Chondrocyte (in vitro differentiated cells): ENCODE measurements around the gene AP3S2. TPM values are rescaled to one million over a fixed set of nuclear protein-coding genes. Genes with fewer than 3 reads are reported as not detected.
A peak's percentile ranks its signal among the peaks of the same experiment; 100 is the strongest.

Experiments
- DNase-seq: peaks from one replicate; pipeline ENCODE4 v3.0.0; 2021; ENCODE audit warnings: mixed read lengths, low spot score
- H3K27ac Mint-ChIP-seq: one replicate; pipeline ENCODE4 v1.8.0; 2021; ENCODE audit warnings: mild to moderate bottlenecking, moderate library complexity, mixed read lengths; ENCODE audit not compliant: unreplicated experiment
- H3K27me3 Mint-ChIP-seq: 2 replicates; pipeline ENCODE4 v1.8.0; 2021; ENCODE audit warnings: low read depth, mixed read lengths
- H3K36me3 Mint-ChIP-seq: 2 replicates; pipeline ENCODE4 v1.8.0; 2021; ENCODE audit warnings: low read depth, mixed read lengths
- H3K4me1 Mint-ChIP-seq: 2 replicates; pipeline ENCODE4 v1.8.0; 2021; ENCODE audit warnings: low read depth, mild to moderate bottlenecking, mixed read lengths
- H3K4me3 Mint-ChIP-seq: one replicate; pipeline ENCODE4 v1.8.0; 2021; ENCODE audit warnings: mild to moderate bottlenecking, moderate library complexity, mixed read lengths; ENCODE audit not compliant: unreplicated experiment
- H3K9me3 Mint-ChIP-seq: 2 replicates; pipeline ENCODE4 v1.8.0; 2021; ENCODE audit warnings: low read depth, mixed read lengths
- CTCF ChIP-seq: fragments of 200-600 bp; sonication (generic); IDR thresholded peaks from 2 replicates; pipeline ENCODE4 v1.5.0; 2021; ENCODE audit warnings: antibody characterized with exemption, mild to moderate bottlenecking, moderate library complexity
- total RNA-seq: library from RNA; stranded (reverse); gene quantifications from 3 replicates; pipeline ENCODE4 v1.2.1, GENCODE V29; 2021

Gene AP3S2
- total RNA-seq, 1 donor from 2014 or later = 24.4 TPM

- H3K27ac Mint-ChIP-seq = peak overlapping the region; percentile 70
- no peaks in the 10 kb centered on the region for H3K27me3 Mint-ChIP-seq
- H3K4me1 Mint-ChIP-seq = peaks cover 62% of the 10 kb centered on the region
- peaks cover 8% of the 10 kb centered on the region for H3K9me3 Mint-ChIP-seq
- TF ChIP-seq CTCF = no peak
- peak; percentile 89 for DNase-seq
- H3K4me3 Mint-ChIP-seq = no peak overlapping the region
- H3K36me3 Mint-ChIP-seq = no peaks in the 10 kb centered on the region
Observed at GRCh38 chr15:89812011-89812846, 81.6 kb downstream of the AP3S2 start.

GRCh38 chr15:89810837-89811236 lies 83.0 kb downstream of the AP3S2 start:
- Mint-ChIP-seq H3K4me1 (peaks cover 53% of the 10 kb centered on the region), H3K27ac (no peak overlapping the region), H3K4me3 (no peak overlapping the region)

GRCh38 chr15:89809787-89810148 lies 84.0 kb downstream of the AP3S2 start:
- no peaks in the 10 kb centered on the region for H3K27me3 Mint-ChIP-seq
- no peak for DNase-seq
- TF ChIP-seq CTCF = no peak
- no peak overlapping the region for H3K27ac Mint-ChIP-seq
- no peaks in the 10 kb centered on the region for H3K9me3 Mint-ChIP-seq
- H3K36me3 Mint-ChIP-seq = peaks cover 4% of the 10 kb centered on the region
- no peak overlapping the region for H3K4me3 Mint-ChIP-seq
- H3K4me1 Mint-ChIP-seq = peaks cover 47% of the 10 kb centered on the region

More at GRCh38 chr15:89810837-89811236, 83.0 kb downstream of the AP3S2 start:
- Mint-ChIP-seq H3K27me3 (no peaks in the 10 kb centered on the region), H3K36me3 (no peaks in the 10 kb centered on the region), H3K9me3 (peaks cover 3% of the 10 kb centered on the region)
- no peak for DNase-seq
- no peak for TF ChIP-seq CTCF

GRCh38 chr15:89809093-89809786 lies 84.6 kb downstream of the AP3S2 start:
- Mint-ChIP-seq H3K4me3 (no peak overlapping the region), H3K4me1 (peaks cover 47% of the 10 kb centered on the region), H3K27me3 (no peaks in the 10 kb centered on the region), H3K36me3 (peaks cover 6% of the 10 kb centered on the region), H3K27ac (peak overlapping the region; percentile 68), H3K9me3 (no peaks in the 10 kb centered on the region)
- no peak for DNase-seq
- TF ChIP-seq CTCF = no peak

GRCh38 chr15:89808160-89808870 lies 85.5 kb downstream of the AP3S2 start:
- no peaks in the 10 kb centered on the region for H3K9me3 Mint-ChIP-seq
- no peak for TF ChIP-seq CTCF
- H3K4me3 Mint-ChIP-seq = no peak overlapping the region
- H3K27me3 Mint-ChIP-seq = no peaks in the 10 kb centered on the region
- H3K4me1 Mint-ChIP-seq = peaks cover 55% of the 10 kb centered on the region
- peak overlapping the region; percentile 68 for H3K27ac Mint-ChIP-seq
- DNase-seq = no peak
- peaks cover 6% of the 10 kb centered on the region for H3K36me3 Mint-ChIP-seq
